Trophoblast cell (in vitro differentiated cells and primary cell): Measurements from ENCODE around the gene CHRM5.
A peak's percentile ranks its signal among the peaks of the same experiment; 100 is the strongest.

ENCODE experiments used
- DNase-seq, 2 donors: peaks; one replicate each; pipeline ENCODE4 v3.0.0-alpha.2; 2016
- H2AFZ ChIP-seq: 2 replicates; pipeline ENCODE4 v1.6.1; 2013; ENCODE audit warnings: low read length, moderate library complexity, mild to moderate bottlenecking; ENCODE audit not compliant: insufficient read depth, poor library complexity
- H2AK5ac ChIP-seq: 2 replicates; pipeline ENCODE4 v1.6.1; 2013; ENCODE audit warnings: mild to moderate bottlenecking, low read length
- H2BK120ac ChIP-seq: 2 replicates; pipeline ENCODE4 v1.6.1; 2013; ENCODE audit warnings: low read length, mild to moderate bottlenecking, moderate library complexity; ENCODE audit not compliant: insufficient read depth, poor library complexity
- H2BK12ac ChIP-seq: 2 replicates; pipeline ENCODE4 v1.6.1; 2013; ENCODE audit warnings: mild to moderate bottlenecking, low read length, moderate library complexity
- H2BK5ac ChIP-seq: 2 replicates; pipeline ENCODE4 v1.6.1; 2013; ENCODE audit warnings: low read length, low read depth, moderate library complexity, mild to moderate bottlenecking; ENCODE audit not compliant: poor library complexity
- H3K14ac ChIP-seq: 2 replicates; pipeline ENCODE4 v1.6.1; 2013; ENCODE audit warnings: mild to moderate bottlenecking, low read length
- H3K18ac ChIP-seq: 2 replicates; pipeline ENCODE4 v1.6.1; 2013; ENCODE audit warnings: mild to moderate bottlenecking, low read length
- H3K23ac ChIP-seq: 2 replicates; pipeline ENCODE4 v1.6.1; 2013; ENCODE audit warnings: low read length
- H3K27ac ChIP-seq: 2 replicates; pipeline ENCODE4 v1.5.1; 2013; ENCODE audit warnings: low read depth, mild to moderate bottlenecking, inconsistent platforms, low read length, moderate library complexity
- H3K27me3 ChIP-seq: 2 replicates; pipeline ENCODE4 v1.6.1; 2013; ENCODE audit warnings: inconsistent platforms, mild to moderate bottlenecking, low read length, moderate library complexity; ENCODE audit not compliant: insufficient read depth
- H3K36me3 ChIP-seq, 2 experiments: 1 replicate in 1 of 2; 2 replicates in 1 of 2; pipeline ENCODE4 v1.6.1; 2013; ENCODE audit warnings: low read length in 2 of 2, mild to moderate bottlenecking in 2 of 2, moderate library complexity in 1 of 2; ENCODE audit not compliant: insufficient read depth in 2 of 2, control insufficient read depth in 1 of 2
- H3K4ac ChIP-seq: 2 replicates; pipeline ENCODE4 v1.6.1; 2013; ENCODE audit warnings: low read depth, mild to moderate bottlenecking, low read length, moderate library complexity
- H3K4me1 ChIP-seq, 2 experiments: 1 replicate in 1 of 2; 2 replicates in 1 of 2; pipeline ENCODE4 v1.6.1; 2013; ENCODE audit warnings: low read length in 2 of 2, mild to moderate bottlenecking in 2 of 2, moderate library complexity in 1 of 2; ENCODE audit not compliant: insufficient read depth in 2 of 2, control insufficient read depth in 1 of 2
- H3K4me2 ChIP-seq: 2 replicates; pipeline ENCODE4 v1.6.1; 2013; ENCODE audit warnings: inconsistent platforms, mild to moderate bottlenecking, low read length, moderate library complexity
- H3K4me3 ChIP-seq: 2 replicates; pipeline ENCODE4 v1.5.1; 2013; ENCODE audit warnings: mild to moderate bottlenecking, low read depth, low read length, inconsistent platforms
- H3K79me1 ChIP-seq: one replicate; pipeline ENCODE4 v1.6.1; 2013; ENCODE audit warnings: low read length
- H3K79me2 ChIP-seq: 2 replicates; pipeline ENCODE4 v1.6.1; 2013; ENCODE audit warnings: low read length, mild to moderate bottlenecking; ENCODE audit not compliant: control insufficient read depth, insufficient read depth, poor library complexity
- H3K9ac ChIP-seq: 2 replicates; pipeline ENCODE4 v1.6.1; 2013; ENCODE audit warnings: mild to moderate bottlenecking, low read length
- H3K9me3 ChIP-seq: 2 replicates; pipeline ENCODE4 v1.6.1; 2013; ENCODE audit warnings: low read depth, mild to moderate bottlenecking, control low read depth, inconsistent platforms, low read length; ENCODE audit not compliant: insufficient read depth
- H4K12ac ChIP-seq: 2 replicates; pipeline ENCODE4 v1.6.1; 2013; ENCODE audit warnings: low read depth, mild to moderate bottlenecking, low read length, moderate library complexity
- H4K8ac ChIP-seq: 2 replicates; pipeline ENCODE4 v1.6.1; 2013; ENCODE audit warnings: low read depth, mild to moderate bottlenecking, low read length, moderate library complexity
- H4K91ac ChIP-seq: one replicate; pipeline ENCODE4 v1.6.1; 2013; ENCODE audit warnings: low read depth, mild to moderate bottlenecking, low read length, moderate library complexity
- WGBS: extraction: QIAGEN DNeasy Blood & Tissue Kit; methylation state at CpG from one replicate; pipeline ENCODE4 v1.1.7; 2013; ENCODE audit warnings: missing lambda C conversion rate; ENCODE audit not compliant: insufficient read length, insufficient coverage; ENCODE audit errors: extremely low coverage; 5-methylcytosine and 5-hydroxymethylcytosine counted together

The CHRM5 gene

GRCh38 chr15:33955945-33956344, 12.4 kb upstream of the CHRM5 start:
- no peak overlapping the region for H3K4me3 ChIP-seq
- H2BK5ac ChIP-seq = no peak overlapping the region
- no peak overlapping the region for H3K14ac ChIP-seq
- no peak overlapping the region for H3K4ac ChIP-seq
- no peaks in the 10 kb centered on the region for H3K79me1 ChIP-seq
- H4K8ac ChIP-seq = no peak overlapping the region
- no peak overlapping the region for H4K91ac ChIP-seq
- peak; percentile 30 to 57 for DNase-seq
- no peaks in the 10 kb centered on the region for H3K36me3 ChIP-seq
- H3K79me2 ChIP-seq = no peaks in the 10 kb centered on the region
- H2BK12ac ChIP-seq = no peak overlapping the region
- no peak overlapping the region for H3K4me2 ChIP-seq
- H3K23ac ChIP-seq = no peak overlapping the region
- no peak overlapping the region for H3K27ac ChIP-seq
- no peak overlapping the region for H2BK120ac ChIP-seq
- no peak overlapping the region for H3K9ac ChIP-seq
- H4K12ac ChIP-seq = no peak overlapping the region
- H3K27me3 ChIP-seq = no peaks in the 10 kb centered on the region
- H3K4me1 ChIP-seq = no peaks in the 10 kb centered on the region
- H3K9me3 ChIP-seq = peaks cover 1% of the 10 kb centered on the region
- WGBS = 100% methylated on average over 2 of the region's 10 CpGs
- H2AFZ ChIP-seq = no peak overlapping the region
- H3K18ac ChIP-seq = no peak overlapping the region
- no peak overlapping the region for H2AK5ac ChIP-seq

DNA sequence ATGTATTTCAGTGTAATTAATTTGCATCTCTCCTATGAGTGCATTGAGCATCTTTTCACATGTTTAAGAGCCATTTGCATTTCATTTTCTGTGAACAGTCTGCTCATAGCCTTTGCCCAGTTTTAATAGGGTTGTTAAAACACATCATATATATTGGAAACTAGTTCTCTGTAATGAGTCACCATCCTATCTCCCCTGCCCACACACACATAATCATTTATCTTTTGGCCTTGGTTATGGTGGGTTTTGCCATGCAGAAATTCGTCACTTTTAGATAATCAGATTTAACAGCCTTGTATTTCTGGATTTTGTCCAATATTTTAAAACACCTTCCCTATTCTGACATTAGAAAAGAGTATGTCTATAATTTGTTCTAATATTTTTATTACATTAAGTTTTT, 11.9 kb upstream of the CHRM5 start:
- Histone ChIP-seq H3K27ac (no peak overlapping the region), H3K79me2 (no peaks in the 10 kb centered on the region), H2BK5ac (no peak overlapping the region), H3K4me3 (no peak overlapping the region), H3K27me3 (no peaks in the 10 kb centered on the region), H4K8ac (no peak overlapping the region), H2AK5ac (no peak overlapping the region), H3K23ac (no peak overlapping the region), H2BK120ac (no peak overlapping the region), H2AFZ (no peak overlapping the region), H4K91ac (no peak overlapping the region), H3K79me1 (no peaks in the 10 kb centered on the region), H3K9me3 (peaks cover 2% of the 10 kb centered on the region), H3K4me2 (no peak overlapping the region), H3K36me3 (no peaks in the 10 kb centered on the region), H3K9ac (no peak overlapping the region), H2BK12ac (no peak overlapping the region), H3K4ac (no peak overlapping the region), H3K18ac (no peak overlapping the region), H3K14ac (no peak overlapping the region), H3K4me1 (no peaks in the 10 kb centered on the region), H4K12ac (no peak overlapping the region)
- no CpG with 5 or more reads among the region's 1 CpG for WGBS
- DNase-seq = no peak

- H3K18ac ChIP-seq = no peak overlapping the region
- peaks cover 2% of the 10 kb centered on the region for H3K9me3 ChIP-seq
- no peak overlapping the region for H2BK5ac ChIP-seq
- no peak overlapping the region for H3K14ac ChIP-seq
- no peak overlapping the region for H4K12ac ChIP-seq
- H3K4me3 ChIP-seq = no peak overlapping the region
- no peaks in the 10 kb centered on the region for H3K27me3 ChIP-seq
- whole genome bisulfite sequencing = no CpG with 5 or more reads among the region's 7 CpGs
- H3K23ac ChIP-seq = no peak overlapping the region
- H2BK120ac ChIP-seq = no peak overlapping the region
- no peak overlapping the region for H4K91ac ChIP-seq
- H3K79me2 ChIP-seq = no peaks in the 10 kb centered on the region
- H3K36me3 ChIP-seq = no peaks in the 10 kb centered on the region
- no peak overlapping the region for H3K9ac ChIP-seq
- no peak overlapping the region for H3K4ac ChIP-seq
- no peak overlapping the region for H2AFZ ChIP-seq
- no peaks in the 10 kb centered on the region for H3K79me1 ChIP-seq
- peak in 1 of 2 donors; percentile 10 for DNase-seq
- no peak overlapping the region for H2BK12ac ChIP-seq
- no peaks in the 10 kb centered on the region for H3K4me1 ChIP-seq
- no peak overlapping the region for H4K8ac ChIP-seq
- H3K27ac ChIP-seq = no peak overlapping the region
- no peak overlapping the region for H3K4me2 ChIP-seq
- no peak overlapping the region for H2AK5ac ChIP-seq
Observed at GRCh38 chr15:33959844-33960548, 8.3 kb upstream of the CHRM5 start.

- no peak overlapping the region for H3K27ac ChIP-seq
- no peak overlapping the region for H2BK12ac ChIP-seq
- no peaks in the 10 kb centered on the region for H3K4me1 ChIP-seq
- no peak overlapping the region for H3K4me3 ChIP-seq
- H3K18ac ChIP-seq = no peak overlapping the region
- no peak overlapping the region for H2AFZ ChIP-seq
- no peak overlapping the region for H4K8ac ChIP-seq
- WGBS = no CpG with 5 or more reads among the region's 3 CpGs
- no peak overlapping the region for H2AK5ac ChIP-seq
- no peak for DNase-seq
- H3K9me3 ChIP-seq = peaks cover 2% of the 10 kb centered on the region
- H3K27me3 ChIP-seq = no peaks in the 10 kb centered on the region
- no peak overlapping the region for H3K23ac ChIP-seq
- H3K36me3 ChIP-seq = no peaks in the 10 kb centered on the region
- H3K14ac ChIP-seq = no peak overlapping the region
- H3K79me1 ChIP-seq = no peaks in the 10 kb centered on the region
- no peak overlapping the region for H3K4me2 ChIP-seq
- H3K4ac ChIP-seq = no peak overlapping the region
- H2BK120ac ChIP-seq = no peak overlapping the region
- H3K79me2 ChIP-seq = no peaks in the 10 kb centered on the region
- H4K12ac ChIP-seq = no peak overlapping the region
- no peak overlapping the region for H2BK5ac ChIP-seq
- no peak overlapping the region for H3K9ac ChIP-seq
- no peak overlapping the region for H4K91ac ChIP-seq
Observed at GRCh38 chr15:33960549-33960935, 7.8 kb upstream of the CHRM5 start.
